Nephron (organoid): Measurements from ENCODE around the gene LRRC34.

Experiments used
- H3K27ac Mint-ChIP-seq, 3 experiments: 2 replicates each; pipeline ENCODE4 v1.8.0; 2020; ENCODE audit warnings: mixed read lengths in 3 of 3, mild to moderate bottlenecking in 2 of 3, moderate library complexity in 1 of 3
- H3K27me3 Mint-ChIP-seq: 2 replicates; pipeline ENCODE4 v1.8.0; 2021; ENCODE audit warnings: low read depth, mild to moderate bottlenecking, moderate library complexity, mixed read lengths
- H3K36me3 Mint-ChIP-seq: 2 replicates; pipeline ENCODE4 v1.8.0; 2020; ENCODE audit warnings: low read depth, mixed read lengths
- H3K4me1 Mint-ChIP-seq: 2 replicates; pipeline ENCODE4 v1.8.0; 2020; ENCODE audit warnings: mixed read lengths
- H3K4me3 Mint-ChIP-seq, 3 experiments: 2 replicates each; pipeline ENCODE4 v1.8.0; 2020; ENCODE audit warnings: mild to moderate bottlenecking in 3 of 3, mixed read lengths in 3 of 3, moderate library complexity in 2 of 3
- H3K9me3 Mint-ChIP-seq: 2 replicates; pipeline ENCODE4 v1.8.0; 2020; ENCODE audit warnings: mixed read lengths
- TF ChIP-seq, protein P1 (sequence below), 3 experiments: fragments of 200-600 bp; sonication (generic); IDR thresholded peaks; one replicate each; pipeline ENCODE4 v1.5.0; 2021; ENCODE audit warnings: antibody characterized with exemption in 3 of 3; ENCODE audit not compliant: unreplicated experiment in 3 of 3

LRRC34 gene

GRCh38 chr3:169769287-169770181 lies 43.2 kb downstream of the LRRC34 start, which contains the start of gene ACTRT3:
TSS of gene ACTRT3 (minus strand) at chr3:169769561. CDS start at chr3:169769520, 41 bp downstream.
- H3K27ac Mint-ChIP-seq = peak within 1 kb of the TSS; percentile 94 to 96 (median 95)
- peaks cover 23% of the 10 kb centered on the region for H3K4me1 Mint-ChIP-seq
- peaks cover 11% of the 10 kb centered on the region for H3K36me3 Mint-ChIP-seq
- H3K9me3 Mint-ChIP-seq = peaks cover 10% of the 10 kb centered on the region
- no peaks in the 10 kb centered on the region for H3K27me3 Mint-ChIP-seq
- TF ChIP-seq, protein P1, sequence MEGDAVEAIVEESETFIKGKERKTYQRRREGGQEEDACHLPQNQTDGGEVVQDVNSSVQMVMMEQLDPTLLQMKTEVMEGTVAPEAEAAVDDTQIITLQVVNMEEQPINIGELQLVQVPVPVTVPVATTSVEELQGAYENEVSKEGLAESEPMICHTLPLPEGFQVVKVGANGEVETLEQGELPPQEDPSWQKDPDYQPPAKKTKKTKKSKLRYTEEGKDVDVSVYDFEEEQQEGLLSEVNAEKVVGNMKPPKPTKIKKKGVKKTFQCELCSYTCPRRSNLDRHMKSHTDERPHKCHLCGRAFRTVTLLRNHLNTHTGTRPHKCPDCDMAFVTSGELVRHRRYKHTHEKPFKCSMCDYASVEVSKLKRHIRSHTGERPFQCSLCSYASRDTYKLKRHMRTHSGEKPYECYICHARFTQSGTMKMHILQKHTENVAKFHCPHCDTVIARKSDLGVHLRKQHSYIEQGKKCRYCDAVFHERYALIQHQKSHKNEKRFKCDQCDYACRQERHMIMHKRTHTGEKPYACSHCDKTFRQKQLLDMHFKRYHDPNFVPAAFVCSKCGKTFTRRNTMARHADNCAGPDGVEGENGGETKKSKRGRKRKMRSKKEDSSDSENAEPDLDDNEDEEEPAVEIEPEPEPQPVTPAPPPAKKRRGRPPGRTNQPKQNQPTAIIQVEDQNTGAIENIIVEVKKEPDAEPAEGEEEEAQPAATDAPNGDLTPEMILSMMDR (IDR thresholded peaks at IDR 0.05; ENCODE audit: unreplicated experiment in 3 of 3) = no peak
- H3K4me3 Mint-ChIP-seq = peak within 1 kb of the TSS; percentile 93 to 98 (median 94)

GRCh38 chr3:169764882-169765612 lies 47.7 kb downstream of the LRRC34 start, which contains the start of gene TERC:
TSS of gene TERC (minus strand) at chr3:169765060.
- Mint-ChIP-seq H3K9me3 (peaks cover 13% of the 10 kb centered on the region), H3K27ac (peak within 1 kb of the TSS; percentile 84 to 94 (median 93)), H3K27me3 (no peaks in the 10 kb centered on the region), H3K36me3 (peaks cover 11% of the 10 kb centered on the region), H3K4me1 (peaks cover 10% of the 10 kb centered on the region), H3K4me3 (peak within 1 kb of the TSS; percentile 84 to 90 (median 90))
- TF ChIP-seq, protein P1 (IDR thresholded peaks at IDR 0.05; ENCODE audit: unreplicated experiment in 3 of 3) = no peak

- Mint-ChIP-seq H3K9me3 (peaks cover 13% of the 10 kb centered on the region), H3K4me1 (peaks cover 5% of the 10 kb centered on the region), H3K4me3 (peak overlapping the region; percentile 84 to 90 (median 90)), H3K27ac (peak overlapping the region; percentile 82 to 94 (median 90)), H3K36me3 (peaks cover 11% of the 10 kb centered on the region), H3K27me3 (no peaks in the 10 kb centered on the region)
- TF ChIP-seq, protein P1 (IDR thresholded peaks at IDR 0.05; ENCODE audit: unreplicated experiment in 3 of 3) = no peak
Measured at GRCh38 chr3:169764312-169764881, 48.3 kb downstream of the LRRC34 start.

DNA sequence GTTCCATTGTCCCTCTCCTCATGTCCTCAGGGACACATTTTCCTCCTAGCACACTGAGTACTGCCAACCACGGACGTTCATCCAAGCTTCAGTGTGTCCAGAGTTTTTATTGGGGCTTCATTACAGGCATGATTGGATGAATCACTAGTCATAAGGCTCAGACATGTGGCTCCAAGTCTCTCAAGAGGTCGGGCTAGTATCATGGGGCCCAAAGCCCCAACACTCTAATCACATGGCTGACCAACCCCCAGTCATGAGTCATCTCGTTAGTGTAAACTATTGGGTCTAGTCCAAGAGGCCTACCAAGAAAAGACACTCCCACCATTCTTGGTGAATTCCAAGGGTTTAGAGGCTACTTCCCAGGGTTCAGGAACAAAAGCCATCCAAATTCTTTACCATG lies 52.2 kb downstream of the LRRC34 start:
- no peaks in the 10 kb centered on the region for H3K27me3 Mint-ChIP-seq
- H3K4me3 Mint-ChIP-seq = no peak overlapping the region
- peaks cover 5% of the 10 kb centered on the region for H3K4me1 Mint-ChIP-seq
- peaks cover 5% of the 10 kb centered on the region for H3K36me3 Mint-ChIP-seq
- H3K27ac Mint-ChIP-seq = no peak overlapping the region
- peaks cover 7% of the 10 kb centered on the region for H3K9me3 Mint-ChIP-seq
- TF ChIP-seq, protein P1 (IDR thresholded peaks at IDR 0.05; ENCODE audit: unreplicated experiment in 3 of 3) = no peak

GRCh38 chr3:169759256-169759655 lies 53.4 kb downstream of the LRRC34 start:
- no peaks in the 10 kb centered on the region for H3K4me1 Mint-ChIP-seq
- H3K36me3 Mint-ChIP-seq = no peaks in the 10 kb centered on the region
- H3K9me3 Mint-ChIP-seq = peaks cover 3% of the 10 kb centered on the region
- no peaks in the 10 kb centered on the region for H3K27me3 Mint-ChIP-seq
- H3K27ac Mint-ChIP-seq = no peak overlapping the region
- TF ChIP-seq, protein P1 (IDR thresholded peaks at IDR 0.05; ENCODE audit: unreplicated experiment in 3 of 3) = no peak
- no peak overlapping the region for H3K4me3 Mint-ChIP-seq
